LoVo (cell line): ENCODE measurements around the gene ZSCAN23.
"Not testable (repeated sequence)": the region's sequence is repeated elsewhere in the genome, so short reads cannot be mapped to it uniquely, and the experiment has no call there.

Experiments used
- DNase-seq: peaks from one replicate; pipeline ENCODE4 v3.0.0-alpha.2; 2016; ENCODE audit warnings: low spot score

Gene ZSCAN23

DNA sequence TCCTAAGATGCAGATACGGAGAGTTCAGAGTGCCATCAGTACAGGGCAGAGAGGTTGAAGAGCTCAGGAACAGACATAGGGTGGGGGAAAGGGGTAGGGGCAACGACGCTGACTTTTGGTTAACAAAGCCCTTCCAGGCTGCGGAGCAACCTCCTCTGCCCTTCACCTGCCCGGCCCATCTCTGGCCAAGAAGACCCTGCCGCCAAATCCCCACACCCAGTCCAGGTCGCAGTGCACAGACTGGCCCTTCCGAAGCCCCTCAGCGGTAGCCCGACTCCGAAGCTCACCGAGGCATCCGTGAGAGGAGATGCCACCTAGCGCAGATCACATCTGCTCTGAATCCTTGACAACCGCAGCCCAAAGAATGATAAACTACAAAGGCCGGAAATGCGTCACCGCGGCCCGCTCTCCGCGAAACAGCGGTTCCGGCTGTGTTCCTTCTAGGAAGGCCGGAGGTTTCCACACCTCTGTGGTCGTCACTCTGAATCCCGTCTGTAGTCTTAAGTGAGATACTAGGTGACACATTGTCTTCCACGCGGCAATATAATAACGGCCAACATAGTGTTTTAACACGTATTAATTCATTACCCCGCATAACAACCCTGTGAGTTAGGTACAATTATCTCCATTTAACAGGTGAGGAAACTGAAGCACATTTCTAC, at the start of gene ZSCAN23:
Gene ZSCAN23 (minus strand): TSS at position 380 of the 662 bp plus-strand sequence. CDS start 7,225 bp downstream, outside the sequence.
- no peak for DNase-seq

- no peak for DNase-seq
Observed at GRCh38 chr6:28491984-28492317, 48.7 kb upstream of the ZSCAN23 start.

GRCh38 chr6:28490205-28490890, 47.1 kb upstream of the ZSCAN23 start:
- no peak for DNase-seq

DNA sequence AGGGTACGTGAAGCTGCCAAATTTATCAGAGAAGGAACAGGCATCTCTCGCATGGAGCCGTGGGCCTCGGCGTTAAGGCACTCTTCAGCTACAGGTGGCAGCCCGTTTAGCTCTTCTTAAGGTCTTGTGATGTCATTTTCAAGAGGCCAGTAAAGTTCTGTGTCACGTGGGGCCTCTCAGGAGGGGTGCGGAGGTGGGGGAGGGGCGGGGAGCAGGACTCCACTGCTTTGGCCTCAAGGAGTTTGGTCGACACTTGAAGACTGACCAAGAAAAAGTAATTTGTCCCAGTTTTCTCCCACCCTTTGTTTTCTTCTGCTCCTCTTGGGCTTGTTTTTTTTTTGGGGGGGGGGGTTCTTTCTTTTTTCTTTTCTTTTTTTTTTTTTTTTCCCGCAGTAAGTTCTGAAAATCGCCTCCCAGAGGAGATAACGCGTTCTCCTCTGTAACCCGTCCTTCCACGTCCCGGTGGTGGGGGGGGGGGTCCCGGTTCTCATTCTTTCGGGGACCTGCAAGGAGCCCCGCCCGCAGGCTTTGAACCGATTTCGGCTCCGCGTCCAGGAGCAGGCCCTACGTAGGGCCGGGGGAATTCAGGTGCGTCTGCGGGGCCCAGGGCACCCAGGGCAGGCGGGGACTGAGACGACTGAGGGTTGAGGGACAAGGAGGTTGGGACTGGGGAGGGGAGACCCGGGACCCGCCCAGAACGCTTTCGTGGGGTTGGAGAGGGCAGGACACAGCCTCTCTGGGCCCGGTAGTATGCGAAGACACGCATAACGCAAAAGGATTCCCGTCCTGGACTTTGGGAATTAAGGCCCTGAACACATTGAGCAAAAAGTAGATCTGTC, 46.3 kb upstream of the ZSCAN23 start:
- no peak for DNase-seq

DNA sequence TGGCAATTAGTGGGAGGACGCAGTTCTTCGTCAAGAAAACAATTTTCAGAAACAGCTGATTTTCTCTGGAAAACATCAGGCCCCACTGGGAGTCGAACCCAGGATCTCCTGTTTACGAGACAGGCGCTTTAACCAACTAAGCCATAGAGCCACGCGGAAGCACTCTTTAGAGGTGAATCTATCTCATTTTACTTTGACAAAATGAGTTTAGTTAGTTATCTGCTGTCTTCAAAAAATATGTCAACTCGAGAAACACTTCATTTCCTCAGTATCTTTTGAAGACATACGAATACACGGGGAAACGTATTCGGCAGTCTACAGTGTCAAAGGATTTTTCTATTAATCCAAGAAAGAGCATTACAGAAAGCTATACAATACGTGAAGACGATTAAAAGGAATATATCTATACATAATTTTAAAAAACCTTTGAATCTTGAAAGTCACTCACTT, 45.6 kb upstream of the ZSCAN23 start:
- no peak for DNase-seq

GRCh38 chr6:28486988-28487742, 43.9 kb upstream of the ZSCAN23 start:
- DNase-seq, result no peak

DNA sequence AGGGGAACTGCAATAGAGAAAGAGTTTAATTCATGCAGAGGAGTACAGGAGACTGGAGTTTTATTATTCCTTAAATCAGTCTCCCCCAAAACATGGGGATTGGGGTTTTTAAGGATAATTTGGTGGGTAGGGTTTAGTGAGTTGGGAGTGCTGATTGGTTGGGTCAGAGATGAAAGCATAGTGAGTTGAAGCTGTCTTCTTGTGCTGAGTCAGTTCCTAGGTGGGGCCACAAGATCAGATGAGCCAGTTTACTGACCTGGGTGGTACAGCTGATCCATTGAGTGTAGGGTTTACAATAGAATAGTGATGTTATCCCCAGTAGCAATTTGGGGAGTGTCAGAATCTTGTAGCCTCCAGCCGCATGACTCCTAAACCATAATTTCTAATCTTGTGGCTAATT, 43.2 kb upstream of the ZSCAN23 start:
- no peak for DNase-seq

DNA sequence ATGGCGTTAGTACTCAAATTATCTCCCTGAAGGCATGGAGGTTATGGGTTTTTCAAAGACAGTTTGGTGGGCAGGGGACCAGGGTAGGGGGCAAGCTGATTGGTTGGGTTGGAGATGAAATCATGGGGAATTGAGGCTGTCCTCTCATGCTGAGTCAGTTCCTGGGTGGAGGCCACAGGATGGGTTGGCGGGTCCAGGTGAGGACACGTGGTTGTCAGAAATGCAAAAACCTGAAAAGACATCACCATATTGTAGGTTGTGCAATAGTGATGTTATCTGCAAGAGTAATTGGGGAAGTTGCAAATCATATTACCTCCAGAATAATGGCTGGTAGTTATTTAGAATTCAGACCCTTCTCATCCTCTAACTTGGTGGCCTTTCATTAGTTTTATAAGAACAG, 42.2 kb upstream of the ZSCAN23 start:
- no peak for DNase-seq

DNA sequence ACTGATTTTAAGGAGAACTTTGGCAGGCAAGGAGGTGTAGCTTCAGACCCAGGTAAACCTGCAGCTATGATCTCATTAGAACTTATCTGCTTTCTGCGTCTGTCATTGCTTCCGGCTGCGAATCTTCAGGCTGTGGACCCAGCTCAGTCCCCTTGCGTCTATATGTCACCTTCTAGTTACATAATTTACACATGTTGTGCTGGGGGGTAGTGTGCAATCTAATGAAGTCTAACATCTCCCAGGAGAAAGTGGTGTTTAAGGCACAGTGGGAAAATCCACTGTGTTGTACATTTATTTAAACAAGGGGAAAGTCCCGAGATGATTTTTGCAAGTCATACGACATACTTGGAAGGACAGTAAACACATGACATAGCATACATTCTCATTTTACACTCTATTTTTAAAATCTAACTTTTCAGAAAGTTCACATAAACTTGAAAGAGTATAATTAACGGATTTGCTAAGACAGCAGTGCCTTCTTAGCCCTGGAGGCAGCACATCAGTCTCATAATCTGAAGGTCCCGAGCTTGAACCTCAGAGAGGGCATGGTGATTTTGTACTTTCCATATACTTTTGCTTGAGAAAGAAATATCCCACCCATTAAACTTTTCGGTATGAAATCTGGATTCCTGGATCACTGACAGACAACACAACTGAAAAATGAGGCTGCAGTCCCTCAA, 37.1 kb upstream of the ZSCAN23 start:
- no peak for DNase-seq

DNA sequence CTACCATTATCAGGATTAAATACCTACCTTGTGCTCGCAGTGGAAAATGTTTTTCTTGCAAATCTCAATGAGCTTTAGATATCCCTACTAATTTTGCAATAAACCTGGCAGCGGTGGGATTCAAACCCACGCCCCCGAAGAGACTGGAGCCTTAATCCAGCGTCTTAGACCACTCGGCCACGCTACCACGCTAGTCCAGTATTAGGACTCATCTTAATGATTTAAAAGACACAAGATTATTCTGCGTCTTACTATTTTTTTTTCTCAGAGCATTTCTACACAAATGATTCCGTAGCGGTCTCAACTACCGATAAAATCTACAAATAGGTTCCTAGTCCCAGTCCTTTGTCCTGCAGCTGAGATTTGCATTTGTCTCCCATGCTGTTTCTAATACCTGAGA, 35.2 kb upstream of the ZSCAN23 start:
- DNase-seq, result no peak

DNA sequence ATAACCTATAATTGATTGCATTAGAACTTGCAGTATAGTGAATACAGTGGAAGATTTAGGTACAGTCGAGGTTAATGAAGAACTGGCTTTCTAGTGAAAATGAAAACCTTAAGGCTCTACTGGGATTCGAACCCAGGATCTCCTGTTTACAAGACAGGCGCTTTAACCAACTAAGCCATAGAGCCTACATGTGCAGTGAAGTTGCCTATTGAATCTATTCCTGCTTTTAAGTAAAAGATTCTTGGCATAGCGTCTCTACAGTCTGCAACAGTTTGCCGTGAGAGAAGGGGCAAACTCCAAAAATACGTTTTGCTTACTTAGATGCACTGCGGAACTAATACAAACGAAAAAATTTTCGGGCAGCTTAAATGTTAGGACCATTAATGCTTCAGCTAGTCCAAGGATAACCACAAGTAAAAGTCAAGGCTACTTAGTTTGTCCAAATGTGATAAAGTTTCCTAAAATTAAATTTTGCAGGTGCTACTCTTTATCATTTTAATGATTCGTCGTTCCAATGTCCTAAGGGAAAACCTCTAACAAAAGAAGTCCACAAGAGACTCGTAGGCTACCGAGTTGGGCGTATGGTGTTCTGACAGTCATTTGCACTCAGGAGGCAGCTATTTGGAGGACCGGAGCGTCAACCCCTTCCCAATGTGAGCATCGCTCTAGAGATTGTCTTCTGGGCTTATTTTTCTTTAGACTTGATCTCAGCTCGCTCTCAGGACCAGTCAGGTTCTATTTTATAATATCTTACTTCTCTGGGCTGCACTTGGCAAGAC, 31.3 kb upstream of the ZSCAN23 start:
- peak; percentile 57 for DNase-seq

DNA sequence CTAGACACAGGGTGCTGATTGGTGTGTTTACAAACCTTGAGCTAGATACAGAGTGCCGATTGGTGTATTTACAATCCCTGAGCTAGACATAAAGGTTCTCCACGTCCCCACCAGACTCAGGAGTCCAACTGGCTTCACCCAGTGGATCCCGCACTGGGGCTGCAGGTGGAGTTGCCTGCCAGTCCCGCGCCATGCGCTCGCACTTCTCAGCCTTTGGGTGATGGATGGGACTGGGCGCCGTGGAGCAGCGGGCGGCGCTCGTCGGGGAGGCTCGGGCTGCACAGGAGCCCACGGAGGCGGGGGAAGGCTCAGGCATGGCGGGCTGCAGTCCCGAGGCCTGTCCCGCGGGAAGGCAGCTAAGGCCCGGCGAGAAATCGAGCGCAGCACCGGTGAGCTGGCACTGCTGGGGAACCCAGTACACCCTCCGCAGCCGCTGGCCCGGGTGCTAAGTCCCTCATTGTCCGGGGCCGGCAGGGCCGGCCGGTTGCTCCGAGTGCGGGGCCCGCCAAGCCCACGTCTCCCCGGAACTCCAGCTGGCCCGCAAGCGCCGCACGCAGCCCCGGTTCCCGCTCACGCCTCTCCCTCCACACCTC, 26.0 kb upstream of the ZSCAN23 start:
- DNase-seq, result not testable (repeated sequence)

GRCh38 chr6:28468056-28468455, 24.8 kb upstream of the ZSCAN23 start:
- no peak for DNase-seq

DNA sequence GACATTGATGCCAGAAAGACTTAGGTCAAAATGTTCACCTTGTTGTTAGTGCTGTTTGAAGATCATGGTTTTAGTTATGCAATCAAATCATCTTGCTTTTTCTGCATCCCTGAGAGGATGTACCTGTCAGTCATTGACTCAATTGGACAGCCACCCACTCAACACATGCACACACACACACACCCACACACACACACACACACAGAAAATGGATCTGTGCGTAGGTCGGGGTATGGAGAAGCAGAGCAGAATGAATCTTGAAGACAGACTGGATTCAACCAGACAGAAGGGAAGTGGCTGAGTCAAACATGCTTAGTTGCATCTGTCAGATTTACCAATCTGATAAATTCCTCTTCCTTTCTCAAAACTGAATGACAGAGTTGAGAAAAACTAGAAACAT, 19.1 kb upstream of the ZSCAN23 start:
- no peak for DNase-seq

DNA sequence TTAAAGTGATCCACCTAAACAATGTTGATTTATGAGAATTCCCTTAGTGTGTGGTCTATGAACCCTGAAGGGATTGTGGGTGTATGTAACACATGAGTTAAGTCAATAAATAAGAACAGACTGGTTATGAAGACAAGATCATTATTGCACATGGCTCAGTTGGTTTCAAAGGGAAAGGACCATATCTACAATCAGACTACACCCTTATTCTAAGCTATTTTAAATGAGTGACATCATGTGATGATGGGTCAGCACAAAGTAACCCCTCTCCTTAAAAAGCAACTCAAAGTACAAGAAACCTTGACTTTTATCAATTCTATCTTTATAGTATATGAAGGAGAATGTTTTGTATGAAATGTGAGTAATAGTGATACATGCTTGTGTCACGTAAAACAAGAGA, 15.3 kb upstream of the ZSCAN23 start:
- DNase-seq, result no peak

- no peak for DNase-seq
Observed at GRCh38 chr6:28449056-28449455, 5.8 kb upstream of the ZSCAN23 start.

DNA sequence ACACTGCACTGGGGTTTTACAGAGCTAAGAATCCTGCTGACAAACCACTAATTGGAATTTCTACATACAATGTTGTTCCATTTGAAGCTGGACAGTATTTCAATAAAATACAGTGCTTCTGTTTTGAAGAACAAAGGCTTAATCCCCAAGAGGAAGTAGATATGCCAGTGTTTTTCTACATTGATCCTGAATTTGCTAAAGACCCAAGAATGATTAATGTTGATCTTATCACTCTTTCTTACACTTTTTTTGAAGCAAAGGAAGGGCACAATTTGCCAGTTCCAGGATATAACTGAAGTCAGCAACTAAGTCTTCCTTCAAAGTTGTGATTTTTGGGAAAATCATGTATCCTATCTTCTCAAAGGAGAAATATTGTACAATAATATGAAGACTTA, 4.2 kb upstream of the ZSCAN23 start:
- DNase-seq, result not testable (repeated sequence)

- no peak for DNase-seq
Observed at GRCh38 chr6:28446818-28447511, 3.7 kb upstream of the ZSCAN23 start.

GRCh38 chr6:28444759-28445158, 1.5 kb upstream of the ZSCAN23 start:
- DNase-seq, result not testable (repeated sequence)

- DNase-seq, result no peak
Observed at GRCh38 chr6:28442586-28442985, 705 bp downstream of the ZSCAN23 start.
